ENCODE data around the gene SEBOX. TPM values are rescaled to one million over a fixed set of nuclear protein-coding genes. Genes with fewer than 3 reads are reported as not detected.

Gene SEBOX
- not detected in 2 replicates for total RNA-seq (ENCODE audit: low replicate concordance)

DNA sequence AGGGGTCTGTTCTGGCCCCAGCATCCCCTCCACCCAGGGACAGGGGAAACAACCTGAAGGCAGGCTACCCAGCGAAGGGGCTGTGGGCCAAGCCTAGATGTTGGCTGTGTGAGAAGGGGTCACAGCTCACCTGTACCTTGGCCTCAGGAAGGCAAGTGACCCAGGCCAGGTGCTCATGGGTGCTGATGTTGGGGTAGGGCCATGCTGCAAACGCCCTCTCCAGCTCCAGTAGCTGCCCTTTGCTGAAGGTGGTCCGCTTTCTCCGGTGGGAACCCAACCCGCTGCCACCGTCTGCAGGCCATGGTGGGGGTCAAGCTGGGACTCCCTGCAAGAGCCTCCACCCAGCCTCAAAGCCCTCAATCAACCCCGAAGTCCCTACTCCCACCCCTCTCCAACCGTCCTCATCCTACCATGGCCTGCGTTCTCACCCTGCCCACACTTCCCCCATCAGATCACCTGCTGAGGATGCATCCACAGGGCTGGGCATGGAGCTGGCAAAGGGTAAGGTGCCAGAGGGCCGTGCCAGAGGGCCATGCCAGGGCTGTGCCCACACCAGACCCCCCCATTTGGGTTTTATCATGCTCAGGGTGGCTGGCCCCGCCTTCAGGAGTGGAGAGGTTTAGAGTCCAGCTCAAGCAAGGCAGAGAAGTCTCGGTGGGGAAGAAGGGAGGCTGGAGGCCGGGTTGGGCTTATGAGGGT lies at the start of gene SEBOX:
Gene SEBOX (minus strand): TSS at position 535 of the 699 bp plus-strand sequence. CDS start 48 bp downstream, at position 487.
- TF ChIP-seq, protein P1, sequence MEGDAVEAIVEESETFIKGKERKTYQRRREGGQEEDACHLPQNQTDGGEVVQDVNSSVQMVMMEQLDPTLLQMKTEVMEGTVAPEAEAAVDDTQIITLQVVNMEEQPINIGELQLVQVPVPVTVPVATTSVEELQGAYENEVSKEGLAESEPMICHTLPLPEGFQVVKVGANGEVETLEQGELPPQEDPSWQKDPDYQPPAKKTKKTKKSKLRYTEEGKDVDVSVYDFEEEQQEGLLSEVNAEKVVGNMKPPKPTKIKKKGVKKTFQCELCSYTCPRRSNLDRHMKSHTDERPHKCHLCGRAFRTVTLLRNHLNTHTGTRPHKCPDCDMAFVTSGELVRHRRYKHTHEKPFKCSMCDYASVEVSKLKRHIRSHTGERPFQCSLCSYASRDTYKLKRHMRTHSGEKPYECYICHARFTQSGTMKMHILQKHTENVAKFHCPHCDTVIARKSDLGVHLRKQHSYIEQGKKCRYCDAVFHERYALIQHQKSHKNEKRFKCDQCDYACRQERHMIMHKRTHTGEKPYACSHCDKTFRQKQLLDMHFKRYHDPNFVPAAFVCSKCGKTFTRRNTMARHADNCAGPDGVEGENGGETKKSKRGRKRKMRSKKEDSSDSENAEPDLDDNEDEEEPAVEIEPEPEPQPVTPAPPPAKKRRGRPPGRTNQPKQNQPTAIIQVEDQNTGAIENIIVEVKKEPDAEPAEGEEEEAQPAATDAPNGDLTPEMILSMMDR (IDR thresholded peaks at IDR 0.05; ENCODE audit: insufficient read depth, low read length) = no peak
- no peak within 1 kb of the TSS for H3K4me3 ChIP-seq (ENCODE audit: low read depth, low read length)
- DNase-seq (ENCODE audit: low read depth) = no peak

DNA sequence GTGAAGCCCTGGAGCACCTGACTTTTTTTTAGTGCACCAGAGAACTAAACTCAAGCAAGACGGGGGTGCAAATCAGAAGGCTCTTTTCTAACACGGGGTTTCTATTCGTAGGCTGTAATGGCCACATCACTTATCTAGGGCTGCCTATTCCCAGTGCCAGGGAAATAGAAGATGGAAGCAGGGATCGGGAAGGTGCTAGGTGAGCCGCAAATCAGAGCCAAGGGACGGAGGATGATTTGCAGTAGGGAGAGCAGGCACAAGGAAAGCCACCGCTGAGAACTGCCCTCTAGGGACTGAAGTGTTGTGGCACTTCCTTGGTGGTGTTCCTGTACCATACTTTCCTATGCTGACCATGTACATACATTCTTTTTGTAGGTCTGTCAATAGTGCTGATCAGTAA lies 48.8 kb upstream of the SEBOX start:
- TF ChIP-seq, protein P1 (IDR thresholded peaks at IDR 0.05; ENCODE audit: insufficient read depth, low read length) = no peak
- H3K4me3 ChIP-seq (ENCODE audit: low read depth, low read length) = no peak overlapping the region
- no peak for DNase-seq (ENCODE audit: low read depth)

DNA sequence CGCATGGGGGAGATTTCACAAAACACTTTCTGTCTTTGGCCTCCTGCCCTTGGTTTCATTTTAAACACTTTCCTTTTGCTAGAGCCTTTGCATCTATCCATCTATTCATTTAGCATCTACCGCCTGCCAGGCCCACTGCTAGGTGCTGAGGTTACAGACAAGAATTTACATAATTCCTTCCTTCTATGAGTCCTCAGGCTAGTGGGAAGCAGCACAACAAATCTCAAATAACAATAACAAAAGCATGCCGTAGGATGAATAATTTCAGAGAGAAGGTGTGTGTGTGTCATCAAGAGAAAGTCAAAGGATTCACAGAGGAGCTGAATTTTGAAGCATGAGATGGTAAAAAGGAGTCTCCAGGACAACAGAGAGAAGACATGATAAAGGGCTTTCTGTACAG lies 47.1 kb upstream of the SEBOX start:
- TF ChIP-seq, protein P1 (IDR thresholded peaks at IDR 0.05; ENCODE audit: insufficient read depth, low read length) = no peak
- DNase-seq (ENCODE audit: low read depth) = no peak
- no peak overlapping the region for H3K4me3 ChIP-seq (ENCODE audit: low read depth, low read length)

GRCh38 chr17:28407974-28408306 lies 42.9 kb upstream of the SEBOX start:
- TF ChIP-seq, protein P1 (IDR thresholded peaks at IDR 0.05; ENCODE audit: insufficient read depth, low read length) = no peak
- no peak overlapping the region for H3K4me3 ChIP-seq (ENCODE audit: low read depth, low read length)
- DNase-seq (ENCODE audit: low read depth) = no peak

- TF ChIP-seq, protein P1 (IDR thresholded peaks at IDR 0.05; ENCODE audit: insufficient read depth, low read length) = no peak
- no peak overlapping the region for H3K4me3 ChIP-seq (ENCODE audit: low read depth, low read length)
- DNase-seq (ENCODE audit: low read depth) = no peak
Measured at GRCh38 chr17:28407130-28407973, 42.4 kb upstream of the SEBOX start.

- DNase-seq (ENCODE audit: low read depth) = no peak
- TF ChIP-seq, protein P1 (IDR thresholded peaks at IDR 0.05; ENCODE audit: insufficient read depth, low read length) = no peak
- H3K4me3 ChIP-seq (ENCODE audit: low read depth, low read length) = peak overlapping the region; percentile 79
Measured at GRCh38 chr17:28406473-28406814, 41.4 kb upstream of the SEBOX start.
